SIG-M5 (cell line): ENCODE results near the gene RABGGTB.
A peak's percentile ranks its signal among the peaks of the same experiment; 100 is the strongest.
"Not testable (repeated sequence)": the region's sequence is repeated elsewhere in the genome, so short reads cannot be mapped to it uniquely, and the experiment has no call there.

ENCODE experiments used
- DNase-seq: peaks from one replicate; lab custom pipeline; 2025; lab: John Stamatoyannopoulos, UW

Gene RABGGTB

GRCh38 chr1:75785983-75786853, at the start of gene RABGGTB:
Gene RABGGTB (plus strand): TSS chr1:75786256. CDS start chr1:75786272, 16 bp downstream.
- peak; percentile 75 for DNase-seq

- DNase-seq: no peak
Measured at GRCh38 chr1:75742047-75742625, 43.9 kb upstream of the RABGGTB start.

- DNase-seq: peak; percentile 77
Measured at GRCh38 chr1:75745276-75745675, 40.8 kb upstream of the RABGGTB start.

- not testable (repeated sequence) for DNase-seq
Measured at GRCh38 chr1:75757210-75757609, 28.8 kb upstream of the RABGGTB start.

- DNase-seq: not testable (repeated sequence)
Measured at GRCh38 chr1:75758543-75758942, 27.5 kb upstream of the RABGGTB start.

GRCh38 chr1:75764057-75764655, 21.9 kb upstream of the RABGGTB start:
- no peak for DNase-seq

GRCh38 chr1:75765697-75766355, 20.2 kb upstream of the RABGGTB start:
- no peak for DNase-seq

GRCh38 chr1:75768016-75768415, 18.0 kb upstream of the RABGGTB start:
- no peak for DNase-seq

GRCh38 chr1:75770761-75771160, 15.3 kb upstream of the RABGGTB start:
- no peak for DNase-seq

GRCh38 chr1:75771978-75772377, 14.1 kb upstream of the RABGGTB start:
- no peak for DNase-seq

GRCh38 chr1:75777812-75778211, 8.2 kb upstream of the RABGGTB start:
- not testable (repeated sequence) for DNase-seq

GRCh38 chr1:75778694-75779093, 7.4 kb upstream of the RABGGTB start:
- not testable (repeated sequence) for DNase-seq

- DNase-seq: not testable (repeated sequence)
Measured at GRCh38 chr1:75780183-75780582, 5.9 kb upstream of the RABGGTB start.

GRCh38 chr1:75783920-75784319, 2.1 kb upstream of the RABGGTB start:
- not testable (repeated sequence) for DNase-seq

GRCh38 chr1:75785320-75785982, 605 bp upstream of the RABGGTB start:
- DNase-seq: no peak

GRCh38 chr1:75786901-75787493, 941 bp downstream of the RABGGTB start:
- DNase-seq: no peak

GRCh38 chr1:75787524-75787923, 1.5 kb downstream of the RABGGTB start:
- DNase-seq: no peak

GRCh38 chr1:75789988-75790387, 3.9 kb downstream of the RABGGTB start:
- DNase-seq: no peak

GRCh38 chr1:75791022-75791421, 5.0 kb downstream of the RABGGTB start:
- DNase-seq: no peak

- DNase-seq: no peak
Measured at GRCh38 chr1:75792091-75792490, 6.0 kb downstream of the RABGGTB start.

GRCh38 chr1:75794382-75794781, 8.3 kb downstream of the RABGGTB start:
- DNase-seq: no peak
